Measurements from ENCODE around the gene NELL1. TPM values are rescaled to one million over a fixed set of nuclear protein-coding genes. Genes with fewer than 3 reads are reported as not detected.
A peak's percentile ranks its signal among the peaks of the same experiment; 100 is the strongest.

NELL1 gene
- polyA plus RNA-seq, 2 of the 4 experiments (the other 2 are of a cell fraction) = not detected

- no peaks in the 10 kb centered on the region for H3K9me3 ChIP-seq
- H3K27ac ChIP-seq = no peak overlapping the region
- TF ChIP-seq POLR2AphosphoS2 (conservative IDR thresholded peaks at IDR 0.05; ENCODE audit: low read length) = no peak
- no peak for TF ChIP-seq E2F6 (IDR thresholded peaks at IDR 0.05; ENCODE audit: borderline replicate concordance, low read depth)
- no peak for TF ChIP-seq FOSB (CRISPR knock-in tag; IDR thresholded peaks at IDR 0.05)
- no peak for TF ChIP-seq NPAS2 (CRISPR knock-in tag; IDR thresholded peaks at IDR 0.05; ENCODE audit: borderline replicate concordance)
- TF ChIP-seq NFE2L2 (conservative IDR thresholded peaks at IDR 0.05; ENCODE audit: low read length) = no peak
- no peak for TF ChIP-seq PBX3 (IDR thresholded peaks at IDR 0.05)
- POLR2A ChIA-PET = no interaction called here
- CTCF ChIA-PET = no interaction called here
- DNase-seq (ENCODE audit: low read depth in 1 of 2, low spot score in 1 of 2) = no peak
- H3K4me2 ChIP-seq = no peak overlapping the region
- no peak for FAIRE-seq
- no peak overlapping the region for H3K4me3 ChIP-seq
- no peaks in the 10 kb centered on the region for H3K4me1 ChIP-seq
- no peak for ATAC-seq
These were observed 199.7 kb downstream of the NELL1 start for GRCh38 chr11:20869123-20869522.

DNA sequence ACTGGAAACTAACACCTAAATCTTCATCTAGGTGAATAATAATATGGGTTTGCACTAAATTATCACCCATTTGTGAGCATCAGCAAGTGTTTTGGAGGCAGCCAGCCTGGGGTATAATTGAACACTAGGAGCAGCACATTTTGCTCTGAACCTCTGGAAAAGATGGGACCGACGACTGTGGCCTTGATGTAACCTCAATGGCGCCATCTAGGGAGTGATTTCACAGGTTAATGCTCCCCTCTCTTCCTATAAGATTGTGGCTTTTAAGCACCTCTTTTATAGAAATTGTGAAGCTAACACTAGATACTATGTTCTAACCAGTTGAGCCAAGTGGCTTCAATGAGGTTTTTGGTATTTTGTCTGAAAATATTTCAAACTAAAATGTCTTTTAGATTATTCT is 203.7 kb downstream of the NELL1 start:
- Histone ChIP-seq H3K4me1 (no peaks in the 10 kb centered on the region), H3K4me2 (no peak overlapping the region), H3K27ac (no peak overlapping the region), H3K4me3 (no peak overlapping the region), H3K9me3 (no peaks in the 10 kb centered on the region)
- ChIA-PET CTCF (interaction anchor here (1.0 kb wide), 1 partner anchor 9 kb away, joined by 3 read pairs; no protein-coding TSS in a partner anchor), POLR2A (no interaction called here)
- TF ChIP-seq RAD21 (conservative IDR thresholded peaks at IDR 0.05 in 1 of 2, IDR thresholded peaks at IDR 0.05 in 1 of 2) (peak in 1 of 2 experiments; percentile 34; a peak in 2 of 5 replicates), MAFK (IDR thresholded peaks at IDR 0.05; ENCODE audit: partially characterized antibody) (no peak), CTCF (IDR thresholded peaks at IDR 0.05) (peak; percentile 28; the same call in 1 of the 3 replicates)
- ATAC-seq (peak in 1 of 2 experiments; percentile 87; a peak in 3 of 6 replicates), DNase-seq (ENCODE audit: low read depth in 1 of 2, low spot score in 1 of 2) (peak; percentile 10 to 67), FAIRE-seq (no peak)
- 4% methylated on average over 3 of the region's 3 CpGs for WGBS (ENCODE audit: missing lambda C conversion rate)

GRCh38 chr11:20874358-20874757 is 205.0 kb downstream of the NELL1 start:
- Histone ChIP-seq H3K27ac (no peak overlapping the region), H3K9me3 (no peaks in the 10 kb centered on the region), H3K4me1 (no peaks in the 10 kb centered on the region), H3K4me2 (no peak overlapping the region), H3K4me3 (no peak overlapping the region)
- WGBS (ENCODE audit: missing lambda C conversion rate) = 25% methylated on average over 3 of the region's 3 CpGs
- CTCF ChIA-PET = no interaction called here
- no peak for FAIRE-seq
- no peak for TF ChIP-seq CTCF (IDR thresholded peaks at IDR 0.05)
- TF ChIP-seq, protein P1, sequence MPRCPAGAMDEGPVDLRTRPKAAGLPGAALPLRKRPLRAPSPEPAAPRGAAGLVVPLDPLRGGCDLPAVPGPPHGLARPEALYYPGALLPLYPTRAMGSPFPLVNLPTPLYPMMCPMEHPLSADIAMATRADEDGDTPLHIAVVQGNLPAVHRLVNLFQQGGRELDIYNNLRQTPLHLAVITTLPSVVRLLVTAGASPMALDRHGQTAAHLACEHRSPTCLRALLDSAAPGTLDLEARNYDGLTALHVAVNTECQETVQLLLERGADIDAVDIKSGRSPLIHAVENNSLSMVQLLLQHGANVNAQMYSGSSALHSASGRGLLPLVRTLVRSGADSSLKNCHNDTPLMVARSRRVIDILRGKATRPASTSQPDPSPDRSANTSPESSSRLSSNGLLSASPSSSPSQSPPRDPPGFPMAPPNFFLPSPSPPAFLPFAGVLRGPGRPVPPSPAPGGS (IDR thresholded peaks at IDR 0.05) = no peak
- no peak for ATAC-seq
- no peak for DNase-seq (ENCODE audit: low read depth in 1 of 2, low spot score in 1 of 2)
- POLR2A ChIA-PET = no interaction called here

GRCh38 chr11:20875889-20876288 is 206.5 kb downstream of the NELL1 start:
- Histone ChIP-seq H3K4me2 (no peak overlapping the region), H3K4me1 (no peaks in the 10 kb centered on the region), H3K4me3 (no peak overlapping the region), H3K27ac (no peak overlapping the region), H3K9me3 (no peaks in the 10 kb centered on the region)
- 28% methylated on average over 3 of the region's 3 CpGs for WGBS (ENCODE audit: missing lambda C conversion rate)
- no peak for DNase-seq (ENCODE audit: low read depth in 1 of 2, low spot score in 1 of 2)
- ChIA-PET POLR2A (no interaction called here), CTCF (no interaction called here)
- FAIRE-seq = no peak
- ATAC-seq = no peak
- TF ChIP-seq FOSB (CRISPR knock-in tag; IDR thresholded peaks at IDR 0.05) = no peak
- no peak for TF ChIP-seq MYC (IDR thresholded peaks at IDR 0.05; ENCODE audit: borderline replicate concordance, low read length)
- no peak for TF ChIP-seq CBX2 (IDR thresholded peaks at IDR 0.05; ENCODE audit: borderline replicate concordance, low read depth)
- TF ChIP-seq KDM5A (IDR thresholded peaks at IDR 0.05) = no peak
- TF ChIP-seq, protein P1 (IDR thresholded peaks at IDR 0.05) = no peak
- no peak for TF ChIP-seq NR3C1 (IDR thresholded peaks at IDR 0.05)
- no peak for TF ChIP-seq GATA3 (IDR thresholded peaks at IDR 0.05; ENCODE audit: borderline replicate concordance)
- no peak for TF ChIP-seq ESRRA (IDR thresholded peaks at IDR 0.05; ENCODE audit: borderline replicate concordance, low read length)
- TF ChIP-seq SREBF2 (IDR thresholded peaks at IDR 0.05) = no peak
- no peak for TF ChIP-seq CHD2 (IDR thresholded peaks at IDR 0.05; ENCODE audit: low read length, partially characterized antibody)
- no peak for TF ChIP-seq PHF8 (IDR thresholded peaks at IDR 0.05; ENCODE audit: borderline replicate concordance, low read depth)
- TF ChIP-seq ZSCAN20 (CRISPR knock-in tag; IDR thresholded peaks at IDR 0.05) = no peak
- no peak for TF ChIP-seq RARB (CRISPR knock-in tag; IDR thresholded peaks at IDR 0.05)
- TF ChIP-seq SMC3 (IDR thresholded peaks at IDR 0.05) = no peak
- no peak for TF ChIP-seq HOXB13 (CRISPR knock-in tag; IDR thresholded peaks at IDR 0.05; ENCODE audit: low read depth)

Measured in A549 (cell line).